A673 (cell line): ENCODE data around the gene MAST4. TPM values are rescaled to one million over a fixed set of nuclear protein-coding genes. Genes with fewer than 3 reads are reported as not detected.

Experiments used
- BruUV-seq: library from RNA; stranded (reverse); fragments of 400-500 nt; replicated peaks from 2 replicates; lab custom pipeline; 2021; lab: Mats Ljungman, UMichigan
- CTCF ChIA-PET: fragments of 300-600 bp; sonication (Branson Sonifier 250); formaldehyde crosslinking; loops from one replicate; lab custom pipeline; 2022; ENCODE audit warnings: antibody characterized with exemption; lab: Charles Lee
- POLR2A ChIA-PET: fragments of 300-600 bp; sonication (Branson Sonifier 250); formaldehyde crosslinking; loops from one replicate; lab custom pipeline; 2022; ENCODE audit warnings: antibody characterized with exemption; ENCODE audit not compliant: low non-redundant PET; lab: Charles Lee
- DNase-seq: peaks from one replicate; pipeline ENCODE4 v3.0.0-alpha.2; 2015; ENCODE audit warnings: low spot score
- H3K27ac ChIP-seq: fragments of 200-600 bp; sonication (generic); 2 replicates; pipeline ENCODE4 v1.5.1; 2016; ENCODE audit warnings: mixed run types, low read depth, mild to moderate bottlenecking, mixed read lengths, antibody characterized with exemption, low read length; ENCODE audit not compliant: poor library complexity, severe bottlenecking
- H3K27me3 ChIP-seq: fragments of 200-600 bp; sonication (generic); replicated peaks from 2 replicates; pipeline ENCODE4 v1.6.1; 2017; ENCODE audit warnings: mixed run types, low read depth, mild to moderate bottlenecking, mixed read lengths, antibody characterized with exemption, low read length; ENCODE audit not compliant: insufficient read depth, poor library complexity
- H3K36me3 ChIP-seq: fragments of 200-600 bp; sonication (generic); 2 replicates; pipeline ENCODE4 v1.6.1; 2016; ENCODE audit warnings: mixed run types, mild to moderate bottlenecking, mixed read lengths, antibody characterized with exemption, low read length; ENCODE audit not compliant: insufficient read depth, poor library complexity, severe bottlenecking
- H3K4me1 ChIP-seq: fragments of 200-600 bp; sonication (generic); 2 replicates; pipeline ENCODE4 v1.6.1; 2017; ENCODE audit warnings: mixed run types, mild to moderate bottlenecking, mixed read lengths, antibody characterized with exemption, low read length; ENCODE audit not compliant: insufficient read depth, poor library complexity, severe bottlenecking
- H3K4me3 ChIP-seq: fragments of 200-600 bp; sonication (generic); 2 replicates; pipeline ENCODE4 v1.5.1; 2016; ENCODE audit warnings: low read depth, mixed run types, mild to moderate bottlenecking, mixed read lengths, low read length; ENCODE audit not compliant: poor library complexity, severe bottlenecking
- H3K9me3 ChIP-seq: fragments of 200-600 bp; sonication (generic); 2 replicates; pipeline ENCODE4 v1.6.1; 2016; ENCODE audit warnings: mixed run types, low read depth, mild to moderate bottlenecking, mixed read lengths, antibody characterized with exemption, low read length; ENCODE audit not compliant: poor library complexity, severe bottlenecking
- CTCF ChIP-seq: fragments of 300-800, 200-600 bp; sonication (generic); conservative IDR thresholded peaks from 2 replicates; pipeline ENCODE4 v1.5.1; 2017; ENCODE audit warnings: low read depth, mild to moderate bottlenecking, antibody characterized with exemption, low read length, moderate library complexity, mixed read lengths
- EZH2 ChIP-seq: fragments of 200-600 bp; sonication (generic); IDR thresholded peaks from 2 replicates; pipeline ENCODE4 v1.6.1; 2017; ENCODE audit warnings: borderline replicate concordance, low read depth, mild to moderate bottlenecking, mixed read lengths, antibody characterized with exemption, low read length; ENCODE audit not compliant: poor library complexity, severe bottlenecking
- intact Hi-C: fragments of 100-400 bp; cut with micrococcal nuclease; formaldehyde crosslinking; loops from one replicate; pipeline ENCODE4 v1.10.0; 2022; ENCODE audit not compliant: unreplicated experiment
- total RNA-seq: library from RNA; stranded (reverse); gene quantifications from 2 replicates; pipeline ENCODE4 v1.2.3, GENCODE V29; 2021

The MAST4 gene
- total RNA-seq, 1 experiment from 2014 or later: 4.5 TPM

GRCh38 chr5:66551945-66552344 is 44.2 kb upstream of the MAST4 start:
- DNase-seq: no peak
- Histone ChIP-seq H3K27ac (no peak overlapping the region), H3K4me3 (no peak overlapping the region), H3K36me3 (no peaks in the 10 kb centered on the region), H3K9me3 (no peaks in the 10 kb centered on the region), H3K27me3 (no peaks in the 10 kb centered on the region), H3K4me1 (no peaks in the 10 kb centered on the region)
- POLR2A ChIA-PET: no interaction called here
- intact Hi-C loops: no loop called here
- no TSS peak for BruUV-seq
- TF ChIP-seq CTCF (no peak), EZH2 (no peak)
- CTCF ChIA-PET: no interaction called here

- Histone ChIP-seq H3K4me3 (no peak overlapping the region), H3K4me1 (no peaks in the 10 kb centered on the region), H3K9me3 (no peaks in the 10 kb centered on the region), H3K36me3 (no peaks in the 10 kb centered on the region), H3K27me3 (no peaks in the 10 kb centered on the region), H3K27ac (no peak overlapping the region)
- no TSS peak for BruUV-seq
- intact Hi-C loops: no loop called here
- ChIA-PET POLR2A (no interaction called here), CTCF (no interaction called here)
- TF ChIP-seq EZH2: no peak
- no peak for TF ChIP-seq CTCF
- DNase-seq: no peak
These were observed 42.8 kb upstream of the MAST4 start for GRCh38 chr5:66553368-66553912.

- no TSS peak for BruUV-seq
- Histone ChIP-seq H3K36me3 (no peaks in the 10 kb centered on the region), H3K4me1 (no peaks in the 10 kb centered on the region), H3K4me3 (no peak overlapping the region), H3K27me3 (no peaks in the 10 kb centered on the region), H3K27ac (no peak overlapping the region), H3K9me3 (no peaks in the 10 kb centered on the region)
- intact Hi-C loops: no loop called here
- TF ChIP-seq EZH2 (no peak), CTCF (no peak)
- ChIA-PET CTCF (no interaction called here), POLR2A (no interaction called here)
- no peak for DNase-seq
These were observed 42.1 kb upstream of the MAST4 start for GRCh38 chr5:66553916-66554575.
